H7 (cell line): Measurements from ENCODE around the gene WSB2. TPM values are rescaled to one million over a fixed set of nuclear protein-coding genes. Genes with fewer than 3 reads are reported as not detected.
"Not testable (repeated sequence)": the region's sequence is repeated elsewhere in the genome, so short reads cannot be mapped to it uniquely, and the experiment has no call there.

ENCODE experiments used
- DNase-seq: peaks from one replicate; pipeline ENCODE4 v3.0.0; 2012
- H3K27me3 ChIP-seq: 2 replicates; pipeline ENCODE4 v1.6.0; 2011; ENCODE audit warnings: mild to moderate bottlenecking, low read length; ENCODE audit not compliant: control insufficient read depth, insufficient read depth
- H3K36me3 ChIP-seq: replicated peaks from 2 replicates; pipeline ENCODE4 v1.5.1; 2011; ENCODE audit warnings: low read length; ENCODE audit not compliant: control insufficient read depth, insufficient read depth
- H3K4me3 ChIP-seq: 2 replicates; pipeline ENCODE4 v1.5.1; 2011; ENCODE audit warnings: low read depth, mild to moderate bottlenecking, control low read depth, low read length, moderate library complexity; ENCODE audit not compliant: insufficient read depth
- total RNA-seq: library from RNA; depleted of rRNA; stranded (reverse); fragments of >200 nt; shearing (Covaris generic); gene quantifications from 2 replicates; pipeline ENCODE4 v1.2.3, GENCODE V29; 2014; rRNA removed

WSB2 gene
- total RNA-seq, 1 experiment from 2014 or later = 104 TPM

GRCh38 chr12:118011377-118011776, 49.6 kb downstream of the WSB2 start:
- Histone ChIP-seq H3K4me3 (no peak overlapping the region), H3K36me3 (no peaks in the 10 kb centered on the region), H3K27me3 (no peaks in the 10 kb centered on the region)
- no peak for DNase-seq

DNA sequence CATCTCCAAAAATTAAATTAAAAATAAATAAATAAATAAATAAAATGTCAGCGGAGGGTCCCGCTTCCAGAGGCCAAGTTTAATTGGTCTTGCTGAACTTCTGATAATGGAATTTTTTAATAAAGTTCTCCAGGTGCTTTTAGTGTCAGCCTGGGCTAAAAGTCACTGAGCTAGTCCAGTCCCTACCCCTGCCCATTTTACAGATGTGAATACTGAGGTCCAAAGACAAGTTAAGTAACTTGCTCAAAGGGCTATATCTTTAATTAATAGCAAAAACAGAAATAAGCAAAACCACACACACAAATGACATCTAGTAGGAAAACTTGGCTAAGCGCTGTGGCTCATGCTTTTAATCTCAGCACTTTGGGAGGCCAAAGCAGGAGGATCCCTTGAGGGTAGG, 50.1 kb downstream of the WSB2 start:
- Histone ChIP-seq H3K4me3 (no peak overlapping the region), H3K27me3 (no peaks in the 10 kb centered on the region), H3K36me3 (no peaks in the 10 kb centered on the region)
- no peak for DNase-seq

- DNase-seq, H3K36me3 ChIP-seq, H3K27me3 ChIP-seq, H3K4me3 ChIP-seq: not testable (repeated sequence)
Observed at GRCh38 chr12:117999806-118000205, 61.2 kb downstream of the WSB2 start.

- Histone ChIP-seq H3K27me3 (no peaks in the 10 kb centered on the region), H3K4me3 (no peak overlapping the region), H3K36me3 (no peaks in the 10 kb centered on the region)
- no peak for DNase-seq
Observed at GRCh38 chr12:117998719-117999118, 62.3 kb downstream of the WSB2 start.

DNA sequence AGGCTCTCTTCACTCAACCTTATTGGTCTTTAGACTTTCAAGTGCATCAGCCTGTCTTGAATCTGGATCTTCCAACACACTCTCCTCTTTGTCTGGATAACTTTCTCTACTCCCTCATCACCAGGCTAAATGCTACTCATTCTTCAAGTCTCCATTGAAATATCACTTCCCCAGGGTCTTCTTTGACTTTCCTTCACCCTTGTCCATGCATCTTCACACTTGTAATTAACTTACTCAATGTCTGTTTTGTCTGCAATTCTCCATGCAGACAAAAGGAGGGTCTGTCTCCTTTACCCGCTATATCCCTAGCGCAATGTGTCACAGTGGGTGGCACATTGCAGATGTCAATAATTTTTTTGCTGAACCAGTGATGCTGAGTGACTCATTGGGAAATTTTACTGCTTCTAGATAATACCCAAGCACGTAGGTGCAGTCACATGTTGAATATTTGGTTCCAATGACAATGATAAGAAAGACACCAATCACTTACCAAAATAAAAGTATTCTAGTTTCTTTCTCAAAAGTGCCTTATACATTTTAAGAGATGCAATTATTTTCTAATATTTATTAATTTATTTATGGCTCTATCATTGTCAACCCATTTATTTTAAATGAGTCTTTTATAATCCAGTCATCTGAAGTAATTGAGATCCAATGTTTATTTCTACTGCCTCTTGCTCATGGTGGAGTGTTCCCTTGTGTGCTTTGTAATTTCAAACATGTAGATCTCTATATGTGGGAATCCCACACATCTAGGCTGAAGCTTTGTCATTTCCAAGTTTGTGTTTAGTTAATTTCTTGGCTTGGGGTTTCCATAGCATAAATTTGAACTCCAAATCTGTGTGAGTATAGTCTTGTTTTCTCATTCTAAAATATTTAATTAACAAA, 66.2 kb downstream of the WSB2 start:
- Histone ChIP-seq H3K27me3 (no peaks in the 10 kb centered on the region), H3K4me3 (no peak overlapping the region), H3K36me3 (no peaks in the 10 kb centered on the region)
- no peak for DNase-seq

GRCh38 chr12:117986705-117987469, 74.1 kb downstream of the WSB2 start:
- no peaks in the 10 kb centered on the region for H3K36me3 ChIP-seq
- H3K27me3 ChIP-seq = no peaks in the 10 kb centered on the region
- no peak overlapping the region for H3K4me3 ChIP-seq
- DNase-seq = no peak

- Histone ChIP-seq H3K4me3 (no peak overlapping the region), H3K27me3 (no peaks in the 10 kb centered on the region), H3K36me3 (no peaks in the 10 kb centered on the region)
- no peak for DNase-seq
Observed at GRCh38 chr12:117985182-117985581, 75.8 kb downstream of the WSB2 start.

Other genes with a start within 250 kb of the WSB2 start
- 0.10 and 0.15 TPM in 2 replicates for gene KSR2, start 92.2 kb downstream of the WSB2 start, total RNA-seq
- gene RFC5, start 44.5 kb downstream of the WSB2 start, total RNA-seq = 55.0 and 59.1 TPM in 2 replicates
- 33.7 and 36.1 TPM in 2 replicates for gene VSIG10, start 42.8 kb upstream of the WSB2 start, total RNA-seq
- 338 and 372 TPM in 2 replicates for gene PEBP1, start 74.9 kb upstream of the WSB2 start, total RNA-seq